Spleen (tissue), 11 donors: ENCODE data around the gene PCSK6. TPM values are rescaled to one million over a fixed set of nuclear protein-coding genes. Genes with fewer than 3 reads are reported as not detected.
A peak's percentile ranks its signal among the peaks of the same experiment; 100 is the strongest.

ENCODE experiments used
- DNase-seq: peaks from one replicate; pipeline ENCODE4 v3.0.0-alpha.2; 2020
- H3K27ac ChIP-seq, 8 donors: fragments of 200-600 bp; sonication (generic) in 7 of 8; 1 replicate in 4 of 8; 2 replicates in 4 of 8; pipeline versions ENCODE4 v1.5.0 to v1.8.0; 2016 to 2021; ENCODE audit warnings: inconsistent platforms in 4 of 8, mild to moderate bottlenecking in 4 of 8, moderate library complexity in 1 of 8
- H3K27me3 ChIP-seq, 7 donors: fragments of 200-600 bp; sonication (generic) in 6 of 7; replicated peaks in 1 of 7; 1 replicate in 4 of 7; 2 replicates in 3 of 7; pipeline versions ENCODE4 v1.5.0 to v1.8.0; 2016 to 2021; ENCODE audit warnings: inconsistent platforms in 3 of 7, mild to moderate bottlenecking in 1 of 7
- H3K36me3 ChIP-seq, 6 donors: fragments of 200-600 bp; sonication (generic) in 5 of 6; 1 replicate in 4 of 6; 2 replicates in 2 of 6; pipeline versions ENCODE4 v1.5.0 to v1.8.0; 2016 to 2021; ENCODE audit warnings: inconsistent platforms in 2 of 6
- H3K4me1 ChIP-seq, 6 donors: fragments of 200-600 bp; sonication (generic) in 5 of 6; 1 replicate in 3 of 6; 2 replicates in 3 of 6; pipeline versions ENCODE4 v1.5.0 to v1.8.0; 2016 to 2021; ENCODE audit warnings: inconsistent platforms in 3 of 6
- H3K4me3 ChIP-seq, 8 donors: fragments of 200-600 bp; sonication (generic) in 7 of 8; 1 replicate in 4 of 8; 2 replicates in 4 of 8; pipeline versions ENCODE4 v1.5.0 to v1.8.0; 2016 to 2021; ENCODE audit warnings: inconsistent platforms in 4 of 8, mild to moderate bottlenecking in 4 of 8, moderate library complexity in 2 of 8
- H3K9me3 ChIP-seq, 8 donors: fragments of 200-600 bp; sonication (generic) in 7 of 8; 1 replicate in 4 of 8; 2 replicates in 4 of 8; pipeline versions ENCODE4 v1.5.0 to v1.8.0; 2016 to 2021; ENCODE audit warnings: inconsistent platforms in 4 of 8
- POLR2A ChIP-seq, 3 donors: fragments of 450-650 bp; IDR thresholded peaks; one replicate each; pipeline ENCODE4 v1.5.1; 2017; ENCODE audit warnings: antibody characterized with exemption in 3 of 3, mild to moderate bottlenecking in 1 of 3
- POLR2AphosphoS5 ChIP-seq, 3 donors: sonication (generic); formaldehyde crosslinking; IDR thresholded peaks; one replicate each; pipeline ENCODE4 v1.5.1; 2017; ENCODE audit warnings: antibody characterized with exemption in 3 of 3
- WGBS, 5 donors: extraction: QIAGEN DNeasy Blood & Tissue Kit in 3 of 5; methylation state at CpG; one replicate each; pipeline versions ENCODE4 v1.1.5 to v1.1.7; 2013 to 2018; 5-methylcytosine and 5-hydroxymethylcytosine counted together
- intact Hi-C: fragments of 100-400 bp; cut with DNase I; formaldehyde crosslinking; loops from one replicate; pipeline ENCODE4 v1.15.0; 2023; ENCODE audit warnings: low total_unique reads
- polyA plus RNA-seq, 3 donors: library from polyadenylated mRNA; stranded (reverse); fragments of 200-250 nt; gene quantifications; one replicate each; pipeline ENCODE4 v1.2.1, GENCODE V29; 2013
- total RNA-seq, 7 donors: library from RNA; depleted of rRNA in 3 of 7; stranded (reverse); fragments of >200 nt in 3 of 7; fragmentation: NEBNext Ultra II Directional in 4 of 7; extraction: Animal tissue kit (Norgen Biotek cat#: 25700) in 4 of 7; gene quantifications; one replicate each; pipeline versions ENCODE4 v1.1.0 to v1.2.1, GENCODE V29; 2016 to 2021
- TF ChIP-seq, protein P1 (sequence below), 11 experiments: fragments of 200-600 bp in 7 of 11; fragments of 450-650 bp in 4 of 11; sonication (generic) in 4 of 11; IDR thresholded peaks in 8 of 11; conservative IDR thresholded peaks in 3 of 11; 1 replicate in 7 of 11; 2 replicates in 4 of 11; pipeline versions ENCODE4 v1.4.0 to v1.8.0; 2016 to 2021; ENCODE audit warnings: antibody characterized with exemption in 11 of 11, inconsistent platforms in 4 of 11, mild to moderate bottlenecking in 1 of 11
- donor health status: healthy with polysubstance abuse.
- donor health status: DM: no; HTN: no; CAD: no; lungs with moderate emphysema.
- donor health status: DM: no; HTN: no; CAD: no.
- donor health status: Bipolar disorder and iron deficiency.
- donor health status: healthy.
- donor health status: DM: no; HTN: no; CAD: no.
- donor health status: DM: yes; HTN: yes; CAD: no.

The PCSK6 gene
- total and polyA plus RNA-seq, 10 donors, result 10.0 to 403 (median 252) TPM

DNA sequence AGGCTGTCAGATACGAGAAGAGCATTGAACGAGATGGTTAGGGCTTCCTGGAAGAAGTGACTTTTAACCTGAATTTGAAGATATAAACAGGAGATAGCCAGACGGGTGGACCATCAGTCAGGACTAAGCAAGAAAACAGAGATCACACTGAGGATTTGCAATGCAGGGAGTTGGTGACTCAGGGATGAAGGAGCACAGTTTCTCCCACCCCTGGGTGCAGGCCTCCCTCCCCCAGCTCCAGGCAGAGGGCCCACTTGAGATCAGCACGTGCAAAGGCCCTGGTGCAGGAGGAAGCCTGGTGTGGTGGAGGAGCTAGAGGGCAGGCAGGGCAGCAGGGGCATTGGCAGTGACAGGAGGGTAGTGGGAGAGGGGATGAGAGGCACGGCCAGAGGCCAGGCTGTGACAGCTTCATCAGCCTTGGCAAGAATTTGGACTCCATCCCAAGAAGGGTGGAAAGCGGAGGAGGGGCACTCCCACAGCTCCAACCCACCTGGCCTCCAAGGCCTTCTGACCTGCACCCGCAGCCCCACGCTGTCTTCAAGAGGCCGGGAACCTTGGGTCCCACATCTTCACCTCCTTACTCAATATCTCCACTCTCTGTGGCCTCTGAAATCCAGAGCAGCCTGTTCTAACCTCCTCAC lies 8.7 kb upstream of the PCSK6 start:
- H3K4me1 ChIP-seq, result peaks cover 5 to 67% (median 49%) of the 10 kb centered on the region in 6 donors
- peaks cover 0 to 67% (median 0%) of the 10 kb centered on the region in 7 donors for H3K27me3 ChIP-seq
- H3K9me3 ChIP-seq, result no peaks in the 10 kb centered on the region
- DNase-seq, result no peak
- intact Hi-C loops, result no loop called here
- peak overlapping the region in 3 of 8 donors; percentile 47 to 69 (median 62) for H3K27ac ChIP-seq
- no peak for TF ChIP-seq POLR2AphosphoS5 (IDR thresholded peaks at IDR 0.05)
- no peak for TF ChIP-seq POLR2A (IDR thresholded peaks at IDR 0.05)
- TF ChIP-seq, protein P1, sequence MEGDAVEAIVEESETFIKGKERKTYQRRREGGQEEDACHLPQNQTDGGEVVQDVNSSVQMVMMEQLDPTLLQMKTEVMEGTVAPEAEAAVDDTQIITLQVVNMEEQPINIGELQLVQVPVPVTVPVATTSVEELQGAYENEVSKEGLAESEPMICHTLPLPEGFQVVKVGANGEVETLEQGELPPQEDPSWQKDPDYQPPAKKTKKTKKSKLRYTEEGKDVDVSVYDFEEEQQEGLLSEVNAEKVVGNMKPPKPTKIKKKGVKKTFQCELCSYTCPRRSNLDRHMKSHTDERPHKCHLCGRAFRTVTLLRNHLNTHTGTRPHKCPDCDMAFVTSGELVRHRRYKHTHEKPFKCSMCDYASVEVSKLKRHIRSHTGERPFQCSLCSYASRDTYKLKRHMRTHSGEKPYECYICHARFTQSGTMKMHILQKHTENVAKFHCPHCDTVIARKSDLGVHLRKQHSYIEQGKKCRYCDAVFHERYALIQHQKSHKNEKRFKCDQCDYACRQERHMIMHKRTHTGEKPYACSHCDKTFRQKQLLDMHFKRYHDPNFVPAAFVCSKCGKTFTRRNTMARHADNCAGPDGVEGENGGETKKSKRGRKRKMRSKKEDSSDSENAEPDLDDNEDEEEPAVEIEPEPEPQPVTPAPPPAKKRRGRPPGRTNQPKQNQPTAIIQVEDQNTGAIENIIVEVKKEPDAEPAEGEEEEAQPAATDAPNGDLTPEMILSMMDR (IDR thresholded peaks at IDR 0.05 in 8 of 11, conservative IDR thresholded peaks at IDR 0.05 in 3 of 11), result no peak
- H3K4me3 ChIP-seq, result no peak overlapping the region
- 70 to 81% (median 76%) methylated on average over 9 of the region's 9 CpGs for WGBS, 5 donors
- no peaks in the 10 kb centered on the region for H3K36me3 ChIP-seq

DNA sequence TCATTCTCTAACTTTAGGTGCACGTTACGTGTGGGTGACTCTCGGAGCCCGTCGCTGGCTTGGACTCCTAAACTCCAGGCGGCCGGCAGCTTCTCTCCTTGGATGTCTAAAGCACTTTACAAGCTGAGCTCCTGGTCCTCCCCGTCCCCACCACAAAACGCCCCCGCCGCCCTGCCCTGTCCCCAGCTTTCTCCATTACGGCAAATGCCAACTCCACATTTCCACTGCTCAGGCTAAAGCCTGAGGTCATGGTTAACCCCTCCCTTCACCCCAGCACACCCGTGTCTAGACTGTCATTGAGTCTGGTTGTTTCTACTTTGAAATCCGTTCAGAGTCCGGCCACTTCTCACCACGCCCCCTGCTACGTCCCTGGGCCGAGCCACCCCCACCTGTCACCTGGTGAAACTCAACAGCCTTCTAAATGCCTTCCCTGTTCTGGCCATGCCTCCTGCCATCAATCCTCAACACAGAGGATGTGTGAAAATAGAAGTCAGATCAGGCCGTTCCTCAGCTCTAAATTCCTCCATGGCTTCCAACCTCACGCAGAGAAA lies 8.1 kb upstream of the PCSK6 start:
- no peak overlapping the region for H3K4me3 ChIP-seq
- peaks cover 5 to 68% (median 48%) of the 10 kb centered on the region in 6 donors for H3K4me1 ChIP-seq
- peaks cover 0 to 62% (median 0%) of the 10 kb centered on the region in 7 donors for H3K27me3 ChIP-seq
- no peak overlapping the region for H3K27ac ChIP-seq
- 86 to 91% (median 88%) methylated on average over 20 of the region's 20 CpGs for WGBS, 5 donors
- intact Hi-C loops, result no loop called here
- no peaks in the 10 kb centered on the region for H3K9me3 ChIP-seq
- TF ChIP-seq, protein P1 (IDR thresholded peaks at IDR 0.05 in 8 of 11, conservative IDR thresholded peaks at IDR 0.05 in 3 of 11), result no peak
- no peak for TF ChIP-seq POLR2AphosphoS5 (IDR thresholded peaks at IDR 0.05)
- TF ChIP-seq POLR2A (IDR thresholded peaks at IDR 0.05), result no peak
- DNase-seq, result no peak
- H3K36me3 ChIP-seq, result no peaks in the 10 kb centered on the region

DNA sequence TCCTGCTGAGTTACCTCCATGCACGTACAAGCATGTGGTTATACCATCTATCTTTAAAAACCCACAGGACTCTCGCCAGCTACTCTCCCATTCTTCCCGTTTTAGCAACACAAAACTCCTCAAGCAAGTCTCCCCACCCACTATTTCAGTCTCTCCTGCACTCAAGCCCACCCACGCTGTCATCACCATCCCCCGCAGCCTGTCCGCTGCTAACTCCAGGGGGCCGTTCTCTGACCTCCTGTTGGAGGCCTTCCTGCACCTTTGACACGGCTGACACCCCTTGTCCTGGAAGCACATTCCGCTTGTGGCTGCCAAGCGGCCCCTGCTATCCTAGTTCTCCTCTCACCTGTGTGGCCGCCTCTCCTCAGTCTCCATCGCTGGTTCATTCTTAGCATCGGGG lies 7.5 kb upstream of the PCSK6 start:
- 78 to 84% (median 81%) methylated on average over 13 of the region's 13 CpGs for WGBS, 5 donors
- Histone ChIP-seq H3K4me3 (no peak overlapping the region), H3K27me3 (peaks cover 0 to 61% (median 0%) of the 10 kb centered on the region in 7 donors), H3K27ac (no peak overlapping the region), H3K9me3 (no peaks in the 10 kb centered on the region), H3K4me1 (peaks cover 2 to 68% (median 44%) of the 10 kb centered on the region in 6 donors), H3K36me3 (no peaks in the 10 kb centered on the region)
- intact Hi-C loops, result no loop called here
- DNase-seq, result no peak
- no peak for TF ChIP-seq POLR2AphosphoS5 (IDR thresholded peaks at IDR 0.05)
- TF ChIP-seq POLR2A (IDR thresholded peaks at IDR 0.05), result no peak
- TF ChIP-seq, protein P1 (IDR thresholded peaks at IDR 0.05 in 8 of 11, conservative IDR thresholded peaks at IDR 0.05 in 3 of 11), result no peak

GRCh38 chr15:101496198-101496986 lies 6.9 kb upstream of the PCSK6 start:
- Histone ChIP-seq H3K27me3 (peaks cover 0 to 59% (median 0%) of the 10 kb centered on the region in 7 donors), H3K27ac (no peak overlapping the region), H3K9me3 (no peaks in the 10 kb centered on the region), H3K4me1 (peaks cover 2 to 68% (median 40%) of the 10 kb centered on the region in 6 donors), H3K36me3 (no peaks in the 10 kb centered on the region), H3K4me3 (peak overlapping the region in 1 of 8 donors; percentile 4)
- WGBS, 5 donors, result 27 to 38% (median 32%) methylated on average over 23 of the region's 23 CpGs
- intact Hi-C loops, result no loop called here
- TF ChIP-seq, protein P1 (IDR thresholded peaks at IDR 0.05 in 8 of 11, conservative IDR thresholded peaks at IDR 0.05 in 3 of 11), result no peak
- TF ChIP-seq POLR2AphosphoS5 (IDR thresholded peaks at IDR 0.05), result peak in 1 of 3 donors; percentile 48
- peak; percentile 71 for DNase-seq
